ENCODE measurements around the gene PLEKHG2.

PLEKHG2 gene

GRCh38 chr19:39385629-39386411 is 26.6 kb upstream of the PLEKHG2 start:
- no peak for DNase-seq (ENCODE audit: low read depth)

GRCh38 chr19:39386557-39386956 is 25.9 kb upstream of the PLEKHG2 start:
- no peak for DNase-seq (ENCODE audit: low read depth)

- DNase-seq (ENCODE audit: low read depth), result no peak
Measured at GRCh38 chr19:39388657-39389056, 23.8 kb upstream of the PLEKHG2 start.

GRCh38 chr19:39389631-39390414 is 22.6 kb upstream of the PLEKHG2 start:
- no peak for DNase-seq (ENCODE audit: low read depth)

GRCh38 chr19:39390451-39390750 is 22.1 kb upstream of the PLEKHG2 start:
- DNase-seq (ENCODE audit: low read depth), result no peak

GRCh38 chr19:39390751-39391437 is 21.6 kb upstream of the PLEKHG2 start, which contains the start of the genes MED29 and PAF1:
Gene MED29 (plus strand): TSS chr19:39391378. CDS start chr19:39391423, 45 bp downstream.
Gene PAF1 (minus strand): TSS chr19:39391106. CDS start chr19:39390864, 242 bp downstream.
- DNase-seq (ENCODE audit: low read depth), result peak; percentile 99

GRCh38 chr19:39397360-39398296 is 14.8 kb upstream of the PLEKHG2 start:
- DNase-seq (ENCODE audit: low read depth), result peak; percentile 80

- DNase-seq (ENCODE audit: low read depth), result peak; percentile 85
Measured at GRCh38 chr19:39398297-39398864, 14.1 kb upstream of the PLEKHG2 start.

- DNase-seq (ENCODE audit: low read depth), result no peak
Measured at GRCh38 chr19:39399668-39400050, 12.8 kb upstream of the PLEKHG2 start.

- no peak for DNase-seq (ENCODE audit: low read depth)
Measured at GRCh38 chr19:39400061-39400460, 12.4 kb upstream of the PLEKHG2 start.

- no peak for DNase-seq (ENCODE audit: low read depth)
Measured at GRCh38 chr19:39401070-39401548, 11.4 kb upstream of the PLEKHG2 start.

GRCh38 chr19:39401549-39402345 is 10.7 kb upstream of the PLEKHG2 start:
- DNase-seq (ENCODE audit: low read depth), result peak; percentile 53

GRCh38 chr19:39402346-39403300 is 9.8 kb upstream of the PLEKHG2 start:
- DNase-seq (ENCODE audit: low read depth), result peak; percentile 92

- peak; percentile 100 for DNase-seq (ENCODE audit: low read depth)
Measured at GRCh38 chr19:39403331-39404312, 8.8 kb upstream of the PLEKHG2 start.

GRCh38 chr19:39405261-39405957 is 7.1 kb upstream of the PLEKHG2 start:
- DNase-seq (ENCODE audit: low read depth), result no peak

- no peak for DNase-seq (ENCODE audit: low read depth)
Measured at GRCh38 chr19:39405958-39406655, 6.4 kb upstream of the PLEKHG2 start.
